GM12878 (cell line): ENCODE measurements around the gene SLC45A3. TPM values are rescaled to one million over a fixed set of nuclear protein-coding genes. Genes with fewer than 3 reads are reported as not detected.

Source experiments
- ATAC-seq: fragments of 200-7000 bp; cut with Tn5 transposase; 3 replicates; pipeline ENCODE4 v1.9.1; 2020; ENCODE audit warnings: mild to moderate bottlenecking, moderate library complexity
- BruUV-seq: library from RNA; stranded (reverse); fragments of 400-500 nt; replicated peaks from 2 replicates; lab custom pipeline; 2021; lab: Mats Ljungman, UMichigan
- CTCF ChIA-PET: fragments of 300-600 bp; sonication (Branson Sonifier 250); formaldehyde crosslinking; extraction: SDS; loops from one replicate; lab custom pipeline; 2021; ENCODE audit warnings: inconsistent platforms; lab: Yijun Ruan, JAX
- POLR2A ChIA-PET: fragments of 350-600 bp; formaldehyde crosslinking; extraction: SDS; loops from one replicate; lab custom pipeline; 2021; ENCODE audit warnings: inconsistent platforms; lab: Charles Lee
- RAD21 ChIA-PET: fragments of 300-600 bp; sonication (Branson Sonifier 250); formaldehyde crosslinking; loops from one replicate; lab custom pipeline; 2023; ENCODE audit warnings: antibody characterized with exemption; ENCODE audit not compliant: unreplicated experiment; lab: Charles Lee
- SMC1A ChIA-PET: fragments of 300-600 bp; sonication (Branson Sonifier 250); formaldehyde crosslinking; loops from one replicate; lab custom pipeline; 2023; ENCODE audit not compliant: unreplicated experiment, uncharacterized antibody; lab: Charles Lee
- DNase-seq: peaks from one replicate; pipeline ENCODE4 v3.0.0-alpha.2; 2011; ENCODE audit warnings: low read depth, low spot score
- FAIRE-seq: peaks from 3 replicates; lab custom pipeline; 2011; peaks lifted over from hg19 to GRCh38; lab: Jason Lieb, UNC
- H2AFZ ChIP-seq: 2 replicates; pipeline ENCODE4 v1.6.0; 2011; ENCODE audit warnings: low read depth, low read length, control low read depth; ENCODE audit not compliant: control insufficient read depth
- H3K27ac ChIP-seq: 2 replicates; pipeline ENCODE4 v1.5.1; 2011; ENCODE audit warnings: control low read depth; ENCODE audit not compliant: control insufficient read depth, insufficient read depth
- H3K27me3 ChIP-seq, 2 experiments: replicated peaks in 1 of 2; 2 replicates each; pipeline versions ENCODE4 v1.6.0 to v1.6.1; 2011; ENCODE audit warnings: low read length in 1 of 2; ENCODE audit not compliant: control insufficient read depth in 2 of 2, insufficient read depth in 2 of 2
- H3K36me3 ChIP-seq, 2 experiments: 2 replicates each; pipeline ENCODE4 v1.5.1; 2011; ENCODE audit warnings: low read length in 1 of 2; ENCODE audit not compliant: control insufficient read depth in 2 of 2, insufficient read depth in 2 of 2
- H3K4me1 ChIP-seq: 2 replicates; pipeline ENCODE4 v1.6.1; 2011; ENCODE audit warnings: mild to moderate bottlenecking, low read length, moderate library complexity, mixed read lengths; ENCODE audit not compliant: control insufficient read depth, insufficient read depth
- H3K4me2 ChIP-seq: 2 replicates; pipeline ENCODE4 v1.6.0; 2011; ENCODE audit warnings: control low read depth; ENCODE audit not compliant: control insufficient read depth, insufficient read depth
- H3K4me3 ChIP-seq: fragments of 200-600 bp; sonication (generic); 2 replicates; pipeline ENCODE4 v1.5.1; 2016
- H3K79me2 ChIP-seq: 2 replicates; pipeline ENCODE4 v1.6.0; 2011; ENCODE audit warnings: low read length; ENCODE audit not compliant: control insufficient read depth, insufficient read depth
- H3K9ac ChIP-seq: 2 replicates; pipeline ENCODE4 v1.8.0; 2011; ENCODE audit warnings: low read length, control low read depth, mixed read lengths; ENCODE audit not compliant: control insufficient read depth, insufficient read depth
- H3K9me3 ChIP-seq: replicated peaks from 3 replicates; pipeline ENCODE4 v1.5.1; 2011; ENCODE audit warnings: mild to moderate bottlenecking, low read length; ENCODE audit not compliant: control insufficient read depth, insufficient read depth
- H4K20me1 ChIP-seq: 2 replicates; pipeline ENCODE4 v1.6.0; 2011; ENCODE audit not compliant: control insufficient read depth, insufficient read depth
- BCL11A ChIP-seq: IDR thresholded peaks from 2 replicates; pipeline ENCODE4 v1.6.1; 2011; ENCODE audit warnings: low read depth, low read length
- CREM ChIP-seq: IDR thresholded peaks from 2 replicates; pipeline ENCODE4 v1.6.1; 2014; ENCODE audit warnings: antibody characterized with exemption, low read depth
- E2F8 ChIP-seq: fragments of 450-650 bp; IDR thresholded peaks from 2 replicates; pipeline ENCODE4 v1.6.1; 2018; ENCODE audit warnings: mild to moderate bottlenecking, low read depth, moderate library complexity; ENCODE audit not compliant: partially characterized antibody
- JUNB ChIP-seq: IDR thresholded peaks from 2 replicates; pipeline ENCODE4 v1.6.1; 2016; ENCODE audit warnings: antibody characterized with exemption, mild to moderate bottlenecking
- MEF2A ChIP-seq: IDR thresholded peaks from 2 replicates; pipeline ENCODE4 v1.6.1; 2011; ENCODE audit warnings: low read depth, mild to moderate bottlenecking, low read length, moderate library complexity; ENCODE audit not compliant: insufficient read depth
- MYC ChIP-seq: IDR thresholded peaks from 2 replicates; pipeline ENCODE4 v1.6.1; 2011; ENCODE audit warnings: mild to moderate bottlenecking, low read length, moderate library complexity, inconsistent platforms; ENCODE audit not compliant: insufficient read depth, insufficient replicate concordance, insufficient read length, severe bottlenecking
- NBN ChIP-seq: fragments of 450-650 bp; IDR thresholded peaks from 2 replicates; pipeline ENCODE4 v1.6.1; 2016
- POLR2AphosphoS2 ChIP-seq: IDR thresholded peaks from 2 replicates; pipeline ENCODE4 v1.6.1; 2011; ENCODE audit warnings: low read depth, mild to moderate bottlenecking, low read length, improper control_type of control experiment, moderate library complexity
- RAD21 ChIP-seq: IDR thresholded peaks from 2 replicates; pipeline ENCODE4 v1.6.1; 2011; ENCODE audit warnings: mild to moderate bottlenecking, low read depth, low read length, moderate library complexity; ENCODE audit not compliant: insufficient read depth
- RCOR1 ChIP-seq: conservative IDR thresholded peaks from 2 replicates; pipeline ENCODE4 v1.6.1; 2012; ENCODE audit warnings: low read depth, low read length, improper control_type of control experiment
- RUNX3 ChIP-seq: IDR thresholded peaks from 2 replicates; pipeline ENCODE4 v1.6.1; 2012; ENCODE audit warnings: low read length, inconsistent platforms
- SREBF2 ChIP-seq: IDR thresholded peaks from 2 replicates; pipeline ENCODE4 v1.6.1; 2012; ENCODE audit warnings: mild to moderate bottlenecking, low read length
- WGBS: methylation state at CpG from one replicate; pipeline ENCODE4 v1.1.6; 2016; ENCODE audit warnings: low lambda C conversion rate; ENCODE audit not compliant: insufficient replicate concordance, insufficient coverage; ENCODE audit errors: missing lambda C conversion rate; 5-methylcytosine and 5-hydroxymethylcytosine counted together
- in situ Hi-C: fragments of 300-500 bp; cut with MboI; formaldehyde crosslinking; loops from 9 replicates; pipeline ENCODE4 v1.14.3; 2018; ENCODE audit warnings: mixed read lengths
- intact Hi-C: fragments of 100-400 bp; cut with micrococcal nuclease; formaldehyde crosslinking; loops from one replicate; pipeline ENCODE4 v1.14.2; 2022; ENCODE audit not compliant: unreplicated experiment
- polyA plus RNA-seq, 11 experiments: library from polyadenylated mRNA; depleted of rRNA in 4 of 11; unstranded in 6 of 11; stranded (reverse) in 5 of 11; fragments of >200 nt; fragmentation: Nextera tagmentation in 4 of 11; fragmentation: Illumina TruSeq in 1 of 11; extraction: Ambion mirVana in 4 of 11; extraction: Trizol in 1 of 11; gene quantifications; 1 replicate in 1 of 11; 2 replicates in 10 of 11; pipeline versions ENCODE4 v1.2.1 to v1.2.3, GENCODE V29; 2011 to 2016; ENCODE audit warnings: inconsistent platforms in 2 of 11, missing spikeins in 2 of 11, low read depth in 1 of 11
- total RNA-seq, 4 experiments: library from RNA; depleted of rRNA in 3 of 4; stranded (reverse); fragments of >200 nt in 3 of 4; fragmentation: Illumina TruSeq in 1 of 4; extraction: Trizol in 1 of 4; gene quantifications; 2 replicates each; pipeline versions ENCODE4 v1.2.1 to v1.2.3, GENCODE V29; 2013 to 2021
- TF ChIP-seq, protein P1 (sequence below): IDR thresholded peaks from 2 replicates; pipeline ENCODE4 v1.6.1; 2011; ENCODE audit warnings: borderline replicate concordance, low read depth, mild to moderate bottlenecking, moderate library complexity, low read length; ENCODE audit not compliant: insufficient read depth, poor library complexity, severe bottlenecking

Gene SLC45A3
- total and polyA plus RNA-seq, 10 of the 15 experiments (the other 5 are each of a cell fraction or from before 2014, with no cell fraction given): 0.26 to 10.3 (median 4.1) TPM

DNA sequence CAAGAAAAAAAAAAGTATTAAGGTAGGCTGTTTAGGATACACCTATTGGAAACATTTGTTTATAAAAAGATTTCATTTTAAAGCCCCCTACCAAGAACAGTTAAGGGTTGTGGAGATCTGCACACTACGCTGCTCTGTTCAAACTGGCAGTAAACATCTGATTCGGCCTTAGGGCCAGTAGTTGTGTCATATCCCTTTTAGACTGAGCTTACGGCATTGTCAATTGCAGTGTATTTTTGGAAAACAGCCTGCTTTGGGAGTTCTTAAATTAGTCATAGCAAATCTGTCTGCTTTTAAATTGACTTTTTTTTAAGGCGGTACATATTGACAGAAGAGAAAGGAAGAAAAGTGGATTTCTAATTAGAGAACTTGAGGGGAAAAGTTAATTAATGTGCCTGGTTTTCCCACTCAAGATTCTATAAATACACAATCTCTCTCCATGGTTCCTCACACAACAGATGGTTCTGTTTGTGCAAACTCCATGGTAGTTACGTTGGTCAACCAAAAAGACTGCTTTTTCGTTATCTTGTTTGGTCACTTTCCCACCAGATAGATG lies 46.8 kb downstream of the SLC45A3 start:
- Histone ChIP-seq H3K79me2 (peaks cover 23% of the 10 kb centered on the region), H3K9me3 (no peaks in the 10 kb centered on the region), H3K27ac (no peak overlapping the region), H3K36me3 (no peaks in the 10 kb centered on the region), H3K4me2 (no peak overlapping the region)
- no peak for ATAC-seq
- no TSS peak for BruUV-seq
- 78% methylated on average over 6 of the region's 6 CpGs for WGBS
- POLR2A ChIA-PET: interaction anchor here (1.2 to 2.4 kb wide), 4 partner anchors 25 to 347 kb away, joined by 4 to 67 read pairs (median 8); no protein-coding TSS in a partner anchor
- TF ChIP-seq RUNX3: no peak
- peak; percentile 18; the same call in 1 of the 2 replicates for TF ChIP-seq CREM
- no peak for TF ChIP-seq RAD21
- peak; percentile 61; the same call in 1 of the 2 replicates for TF ChIP-seq JUNB
- no peak for TF ChIP-seq E2F8
- no peak for TF ChIP-seq BCL11A
- no peak for TF ChIP-seq RCOR1
- no peak for TF ChIP-seq NBN
- TF ChIP-seq SREBF2: no peak
- no peak for TF ChIP-seq MYC
- TF ChIP-seq, protein P1, sequence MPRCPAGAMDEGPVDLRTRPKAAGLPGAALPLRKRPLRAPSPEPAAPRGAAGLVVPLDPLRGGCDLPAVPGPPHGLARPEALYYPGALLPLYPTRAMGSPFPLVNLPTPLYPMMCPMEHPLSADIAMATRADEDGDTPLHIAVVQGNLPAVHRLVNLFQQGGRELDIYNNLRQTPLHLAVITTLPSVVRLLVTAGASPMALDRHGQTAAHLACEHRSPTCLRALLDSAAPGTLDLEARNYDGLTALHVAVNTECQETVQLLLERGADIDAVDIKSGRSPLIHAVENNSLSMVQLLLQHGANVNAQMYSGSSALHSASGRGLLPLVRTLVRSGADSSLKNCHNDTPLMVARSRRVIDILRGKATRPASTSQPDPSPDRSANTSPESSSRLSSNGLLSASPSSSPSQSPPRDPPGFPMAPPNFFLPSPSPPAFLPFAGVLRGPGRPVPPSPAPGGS: no peak
- TF ChIP-seq MEF2A: 0 out of 2 replicates have a peak, but pooled peaks have one; percentile 47
- TF ChIP-seq POLR2AphosphoS2: no peak
- TF ChIP-seq, all 136 proteins: peak for 3
- ChIA-PET RAD21 (interaction anchor here (1.6 to 6.8 kb wide), 10 partner anchors 11 to 148 kb away, joined by 4 to 381 read pairs (median 14); no protein-coding TSS in a partner anchor), SMC1A (interaction anchor here (0.7 to 8.1 kb wide), 13 partner anchors 8 to 110 kb away, joined by 3 to 301 read pairs (median 11); no protein-coding TSS in a partner anchor), CTCF (interaction anchor here (0.9 to 12.3 kb wide), 17 partner anchors 12 to 344 kb away, joined by 3 to 408 read pairs (median 6); no protein-coding TSS in a partner anchor)
- Histone ChIP-seq H2AFZ (no peak overlapping the region), H3K4me3 (no peak overlapping the region), H4K20me1 (no peaks in the 10 kb centered on the region), H3K4me1 (peaks cover 7% of the 10 kb centered on the region), H3K27me3 (no peaks in the 10 kb centered on the region), H3K9ac (no peak overlapping the region)
- FAIRE-seq: no peak
- intact Hi-C loops: loop anchor here (10.0 kb wide), 2 partner anchors 349 to 421 kb away; partner anchors contain the start of gene RHEX
- in situ Hi-C loops: no loop called here
- DNase-seq: no peak
